HFF-Myc (cell line): Measurements from ENCODE around the gene OLFML2A.

Experiments
- DNase-seq: peaks from one replicate; pipeline ENCODE4 v3.0.0-alpha.2; 2011; ENCODE audit warnings: low read depth; ENCODE audit errors: extremely low read depth
- H3K4me3 ChIP-seq: replicated peaks from 2 replicates; pipeline ENCODE4 v1.5.1; 2011; ENCODE audit warnings: low read depth, mild to moderate bottlenecking, control low read depth, low read length
- TF ChIP-seq, protein P1 (sequence below): IDR thresholded peaks from 2 replicates; pipeline ENCODE4 v1.5.1; 2012; ENCODE audit warnings: mild to moderate bottlenecking, low read depth, low read length, control low read depth; ENCODE audit errors: missing control alignments

The OLFML2A gene

DNA sequence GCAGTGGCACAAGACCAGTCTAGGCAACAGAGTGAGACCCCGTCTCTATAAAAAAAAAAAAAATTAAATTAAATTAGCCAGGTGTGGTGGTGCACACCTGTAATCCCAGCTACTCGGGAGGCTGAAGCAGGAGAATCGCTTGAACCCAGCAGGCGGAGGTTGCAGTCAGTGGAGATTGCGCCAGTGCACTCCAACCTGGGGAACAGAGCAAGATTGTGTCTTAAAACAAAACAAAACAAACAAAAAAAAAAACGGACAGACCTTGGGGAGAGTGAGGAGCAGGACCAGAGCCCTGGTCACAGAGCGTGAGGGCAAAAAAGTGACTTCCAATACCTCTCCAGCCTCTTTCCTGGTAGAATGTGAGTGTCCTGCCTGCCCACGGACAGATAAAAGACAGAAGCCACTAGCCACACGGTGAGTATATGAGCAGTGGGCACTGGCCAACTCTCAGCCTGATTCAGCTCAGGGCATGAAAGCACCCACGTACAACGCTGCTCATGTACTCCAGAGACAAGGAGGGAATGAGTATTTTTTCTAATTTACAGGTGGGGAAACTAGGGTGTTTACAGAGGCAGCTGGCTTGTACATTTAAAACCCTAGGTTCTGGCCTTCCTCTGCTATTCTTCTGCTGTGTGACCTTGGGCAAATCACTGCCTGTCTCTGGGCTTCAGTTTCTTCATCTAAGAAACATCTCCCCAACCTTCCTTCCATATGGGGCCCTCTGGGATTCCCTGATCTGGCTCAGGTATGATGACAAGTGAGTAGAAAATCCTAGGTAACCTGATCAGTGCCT lies 1.8 kb downstream of the OLFML2A start:
- H3K4me3 ChIP-seq: no peak overlapping the region
- TF ChIP-seq, protein P1, sequence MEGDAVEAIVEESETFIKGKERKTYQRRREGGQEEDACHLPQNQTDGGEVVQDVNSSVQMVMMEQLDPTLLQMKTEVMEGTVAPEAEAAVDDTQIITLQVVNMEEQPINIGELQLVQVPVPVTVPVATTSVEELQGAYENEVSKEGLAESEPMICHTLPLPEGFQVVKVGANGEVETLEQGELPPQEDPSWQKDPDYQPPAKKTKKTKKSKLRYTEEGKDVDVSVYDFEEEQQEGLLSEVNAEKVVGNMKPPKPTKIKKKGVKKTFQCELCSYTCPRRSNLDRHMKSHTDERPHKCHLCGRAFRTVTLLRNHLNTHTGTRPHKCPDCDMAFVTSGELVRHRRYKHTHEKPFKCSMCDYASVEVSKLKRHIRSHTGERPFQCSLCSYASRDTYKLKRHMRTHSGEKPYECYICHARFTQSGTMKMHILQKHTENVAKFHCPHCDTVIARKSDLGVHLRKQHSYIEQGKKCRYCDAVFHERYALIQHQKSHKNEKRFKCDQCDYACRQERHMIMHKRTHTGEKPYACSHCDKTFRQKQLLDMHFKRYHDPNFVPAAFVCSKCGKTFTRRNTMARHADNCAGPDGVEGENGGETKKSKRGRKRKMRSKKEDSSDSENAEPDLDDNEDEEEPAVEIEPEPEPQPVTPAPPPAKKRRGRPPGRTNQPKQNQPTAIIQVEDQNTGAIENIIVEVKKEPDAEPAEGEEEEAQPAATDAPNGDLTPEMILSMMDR: no peak
- no peak for DNase-seq

- TF ChIP-seq, protein P1: no peak
- peak; percentile 92 for DNase-seq
- H3K4me3 ChIP-seq: peak overlapping the region; percentile 17
Observed at GRCh38 chr9:124779368-124780059, 2.6 kb downstream of the OLFML2A start.

GRCh38 chr9:124780060-124780756 lies 3.3 kb downstream of the OLFML2A start:
- TF ChIP-seq, protein P1: no peak
- DNase-seq: no peak
- H3K4me3 ChIP-seq: peak overlapping the region; percentile 17

DNA sequence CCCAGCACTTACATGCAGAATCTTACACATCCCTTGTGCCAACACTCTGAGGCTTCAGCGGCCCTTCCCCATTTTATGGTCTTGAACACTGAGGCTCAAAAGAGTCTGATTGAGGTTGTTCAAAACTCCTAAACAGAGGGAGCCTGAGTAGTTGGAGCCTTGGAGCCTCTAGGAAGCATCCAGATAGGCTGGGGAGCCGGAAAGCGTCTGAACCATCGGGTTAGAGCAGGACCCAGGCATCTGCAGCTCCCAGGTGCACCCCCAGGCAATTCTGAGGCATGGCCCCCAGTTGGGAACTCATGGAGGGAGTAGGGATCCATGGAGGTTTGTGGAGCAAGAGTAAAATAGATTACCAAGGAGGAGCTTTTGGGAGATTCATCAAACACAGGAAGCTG lies 3.8 kb downstream of the OLFML2A start:
- DNase-seq: no peak
- H3K4me3 ChIP-seq: no peak overlapping the region
- TF ChIP-seq, protein P1: no peak

GRCh38 chr9:124781967-124782660 lies 5.2 kb downstream of the OLFML2A start:
- H3K4me3 ChIP-seq: no peak overlapping the region
- TF ChIP-seq, protein P1: no peak
- no peak for DNase-seq
